Measurements from ENCODE around the gene KLHL42. TPM values are rescaled to one million over a fixed set of nuclear protein-coding genes. Genes with fewer than 3 reads are reported as not detected.
"Not testable (repeated sequence)": the region's sequence is repeated elsewhere in the genome, so short reads cannot be mapped to it uniquely, and the experiment has no call there.

KLHL42 gene
- 10.6 and 13.6 TPM in 2 replicates for total RNA-seq (2014; rRNA removed; shearing (Covaris generic); ENCODE audit: low replicate concordance)

- no peaks in the 10 kb centered on the region for H3K27me3 ChIP-seq
- no peaks in the 10 kb centered on the region for H3K9me3 ChIP-seq
- peaks cover 31% of the 10 kb centered on the region for H3K36me3 ChIP-seq
- peak within 1 kb of the TSS; percentile 76 for H3K4me3 ChIP-seq
- DNase-seq: peak; percentile 85
Observed at GRCh38 chr12:27779920-27780611, at the start of gene KLHL42, which contains the start of gene MANSC4. KLHL42 (plus strand) TSS chr12:27780233; CDS start chr12:27780331, 98 bp downstream. MANSC4 (minus strand) TSS chr12:27780236; CDS start chr12:27771276, 8,960 bp downstream.

DNA sequence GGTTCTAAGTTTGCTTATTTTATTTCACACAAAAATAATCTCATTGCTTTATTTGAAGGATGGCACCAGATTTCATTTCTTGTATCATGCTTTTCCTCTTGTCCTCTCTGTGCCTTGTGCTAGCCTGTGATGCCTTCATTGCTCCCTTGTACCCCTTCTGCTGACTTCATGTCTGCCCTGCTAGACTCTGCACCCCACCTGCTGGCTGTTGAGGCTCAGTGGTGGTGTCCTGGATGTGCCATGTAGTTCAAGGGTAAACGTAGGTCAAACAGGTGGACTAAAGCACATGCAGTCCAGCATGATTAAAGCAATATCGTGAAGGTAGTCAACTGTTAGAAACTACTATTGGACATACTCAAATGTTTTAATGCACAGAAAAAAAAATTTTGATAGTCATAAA, 47.8 kb upstream of the KLHL42 start:
- Histone ChIP-seq H3K27me3 (no peaks in the 10 kb centered on the region), H3K9me3 (no peaks in the 10 kb centered on the region), H3K4me3 (no peak overlapping the region), H3K36me3 (peaks cover 51% of the 10 kb centered on the region)
- no peak for DNase-seq

DNA sequence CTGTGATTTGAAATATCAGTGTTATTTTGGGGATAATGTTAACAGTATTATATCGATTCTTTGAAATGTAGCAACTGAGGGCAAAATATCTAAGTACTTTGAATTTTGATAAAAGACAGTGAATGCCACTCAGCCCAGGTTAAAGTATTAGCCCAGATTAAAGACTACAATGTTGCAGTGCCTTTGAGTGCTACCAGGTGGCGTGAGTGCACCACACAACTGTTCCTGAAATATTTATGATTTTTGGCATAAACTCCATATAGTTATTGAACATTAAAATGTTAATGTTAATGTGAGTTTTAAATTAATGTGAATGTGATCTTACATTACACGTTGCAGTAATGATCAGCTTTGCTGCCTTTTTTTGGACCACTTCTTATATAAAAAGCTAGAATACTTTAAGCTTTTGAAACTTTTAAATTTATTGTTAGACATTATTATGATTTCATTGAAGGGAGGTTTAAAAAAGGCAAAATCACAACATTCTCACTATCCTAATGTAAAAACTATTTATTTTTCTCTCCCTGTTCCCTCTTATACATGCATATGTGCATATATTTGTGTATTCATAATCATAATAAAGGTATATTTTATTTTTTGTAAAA, 46.9 kb upstream of the KLHL42 start:
- DNase-seq: peak; percentile 25
- Histone ChIP-seq H3K4me3 (no peak overlapping the region), H3K9me3 (no peaks in the 10 kb centered on the region), H3K27me3 (no peaks in the 10 kb centered on the region), H3K36me3 (peaks cover 53% of the 10 kb centered on the region)

GRCh38 chr12:27733791-27734190, 46.2 kb upstream of the KLHL42 start:
- Histone ChIP-seq H3K27me3 (no peaks in the 10 kb centered on the region), H3K4me3 (no peak overlapping the region), H3K36me3 (peaks cover 59% of the 10 kb centered on the region), H3K9me3 (no peaks in the 10 kb centered on the region)
- DNase-seq: no peak

- not testable (repeated sequence) for H3K9me3 ChIP-seq, H3K27me3 ChIP-seq, H3K4me3 ChIP-seq, DNase-seq
- H3K36me3 ChIP-seq: peaks cover 59% of the 10 kb centered on the region
Observed at GRCh38 chr12:27734321-27734720, 45.7 kb upstream of the KLHL42 start.

DNA sequence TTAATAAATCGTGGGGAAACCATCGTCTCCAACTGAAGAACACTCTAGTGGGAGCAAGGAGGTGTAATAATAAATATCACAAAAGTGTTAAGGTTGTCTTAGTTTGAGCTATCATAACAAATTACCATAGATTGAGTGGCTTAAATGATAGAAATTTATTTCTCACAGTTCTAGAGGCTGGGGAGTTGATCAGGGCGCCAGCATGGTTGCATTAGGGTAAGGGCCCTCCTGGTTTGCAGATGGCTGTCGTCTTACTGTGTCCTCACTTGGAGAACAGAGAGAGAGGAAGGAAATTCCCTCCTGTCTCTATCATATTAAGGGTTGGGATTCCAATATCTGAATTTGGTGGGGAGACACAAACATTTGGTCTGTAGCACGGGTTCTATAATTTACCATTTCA, 36.4 kb upstream of the KLHL42 start:
- H3K4me3 ChIP-seq: no peak overlapping the region
- H3K36me3 ChIP-seq: peaks cover 36% of the 10 kb centered on the region
- no peak for DNase-seq
- no peaks in the 10 kb centered on the region for H3K27me3 ChIP-seq
- no peaks in the 10 kb centered on the region for H3K9me3 ChIP-seq

GRCh38 chr12:27745734-27746133, 34.3 kb upstream of the KLHL42 start:
- H3K9me3 ChIP-seq, DNase-seq, H3K4me3 ChIP-seq, H3K27me3 ChIP-seq: not testable (repeated sequence)
- H3K36me3 ChIP-seq: peaks cover 37% of the 10 kb centered on the region

DNA sequence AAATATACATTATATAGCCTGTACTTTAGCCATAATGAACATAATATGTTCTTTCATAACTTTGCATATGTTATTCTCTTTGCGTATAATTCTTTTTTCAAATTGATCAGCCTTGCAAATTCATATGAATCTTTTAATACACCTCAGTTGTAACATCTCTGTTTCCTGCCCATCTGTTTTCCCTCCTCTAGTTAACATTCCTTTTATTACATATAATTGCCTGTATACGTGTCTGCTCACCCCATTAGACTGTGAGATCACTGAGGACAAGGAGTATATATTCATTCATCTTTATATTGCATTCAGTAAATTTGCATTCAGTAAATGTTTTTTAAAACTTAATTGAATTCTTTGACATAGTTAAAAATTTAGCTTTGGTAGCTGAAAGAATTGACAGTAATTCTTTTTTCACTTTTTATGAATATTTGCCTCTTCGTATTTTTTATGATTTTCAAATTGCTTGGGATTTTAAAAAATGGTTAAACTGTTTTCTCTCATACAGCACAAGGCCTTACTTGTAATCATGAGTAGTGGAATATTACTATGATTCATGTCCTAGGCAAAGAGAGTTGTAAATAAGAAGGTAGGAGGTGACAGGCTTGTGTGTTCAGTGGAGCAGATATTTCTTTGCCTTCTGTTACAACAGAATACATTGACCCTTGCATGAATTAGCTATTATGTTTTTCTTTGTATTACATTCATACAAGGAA, 32.8 kb upstream of the KLHL42 start:
- Histone ChIP-seq H3K9me3 (no peaks in the 10 kb centered on the region), H3K27me3 (no peaks in the 10 kb centered on the region), H3K4me3 (no peak overlapping the region), H3K36me3 (peaks cover 30% of the 10 kb centered on the region)
- DNase-seq: no peak

- peaks cover 38% of the 10 kb centered on the region for H3K36me3 ChIP-seq
- H3K27me3 ChIP-seq: no peaks in the 10 kb centered on the region
- DNase-seq: no peak
- no peak overlapping the region for H3K4me3 ChIP-seq
- no peaks in the 10 kb centered on the region for H3K9me3 ChIP-seq
Observed at GRCh38 chr12:27751386-27752047, 28.5 kb upstream of the KLHL42 start.

DNA sequence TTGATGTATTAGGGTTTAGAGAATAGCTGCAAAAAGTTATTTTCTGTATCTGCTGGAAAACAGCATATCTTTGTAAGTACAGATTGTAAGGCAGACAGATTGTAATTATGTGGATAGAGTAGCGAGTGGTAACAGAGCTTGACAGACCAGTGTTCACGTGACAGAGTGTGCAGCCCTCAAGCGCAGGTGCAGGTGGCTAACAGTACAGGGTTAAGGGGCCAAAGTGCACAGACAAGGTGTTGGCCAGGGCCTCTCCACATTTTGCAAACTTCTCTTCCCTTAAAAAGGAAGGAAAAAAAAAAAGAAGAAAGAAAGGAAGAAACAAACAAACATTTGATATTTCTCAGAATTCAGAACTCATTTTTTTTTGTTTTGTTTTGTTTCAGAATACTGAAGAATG, 25.2 kb upstream of the KLHL42 start:
- DNase-seq: no peak
- H3K36me3 ChIP-seq: peaks cover 30% of the 10 kb centered on the region
- no peak overlapping the region for H3K4me3 ChIP-seq
- H3K27me3 ChIP-seq: no peaks in the 10 kb centered on the region
- no peaks in the 10 kb centered on the region for H3K9me3 ChIP-seq

DNA sequence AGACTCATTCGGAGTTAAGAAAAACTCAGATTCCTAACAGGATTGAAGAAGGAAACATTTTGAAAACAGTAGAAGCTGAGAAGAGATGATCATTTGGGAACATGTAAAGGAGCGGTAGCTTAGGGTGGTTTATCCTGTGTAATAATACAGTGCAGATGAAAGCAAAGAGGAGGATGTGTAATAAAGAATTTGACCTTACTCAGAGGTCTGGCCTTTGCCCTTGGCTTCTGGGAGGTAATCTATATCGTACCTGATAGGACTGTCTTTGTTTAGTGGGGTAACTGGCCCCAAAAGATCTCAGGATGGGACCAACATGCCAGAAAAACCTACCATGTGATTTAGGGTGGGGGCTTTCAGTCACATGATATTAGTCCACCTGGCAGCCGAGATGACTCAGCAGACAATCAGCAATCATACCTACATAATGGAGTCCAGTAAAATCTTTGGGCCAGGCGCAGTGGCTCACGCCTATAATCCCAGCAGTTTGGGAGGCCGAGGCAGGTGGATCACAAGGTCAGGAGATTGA, 23.3 kb upstream of the KLHL42 start:
- DNase-seq: no peak
- Histone ChIP-seq H3K27me3 (no peaks in the 10 kb centered on the region), H3K9me3 (no peaks in the 10 kb centered on the region), H3K36me3 (peaks cover 26% of the 10 kb centered on the region), H3K4me3 (no peak overlapping the region)

- no peak overlapping the region for H3K4me3 ChIP-seq
- no peak for DNase-seq
Observed at GRCh38 chr12:27762757-27763156, 17.3 kb upstream of the KLHL42 start.

DNA sequence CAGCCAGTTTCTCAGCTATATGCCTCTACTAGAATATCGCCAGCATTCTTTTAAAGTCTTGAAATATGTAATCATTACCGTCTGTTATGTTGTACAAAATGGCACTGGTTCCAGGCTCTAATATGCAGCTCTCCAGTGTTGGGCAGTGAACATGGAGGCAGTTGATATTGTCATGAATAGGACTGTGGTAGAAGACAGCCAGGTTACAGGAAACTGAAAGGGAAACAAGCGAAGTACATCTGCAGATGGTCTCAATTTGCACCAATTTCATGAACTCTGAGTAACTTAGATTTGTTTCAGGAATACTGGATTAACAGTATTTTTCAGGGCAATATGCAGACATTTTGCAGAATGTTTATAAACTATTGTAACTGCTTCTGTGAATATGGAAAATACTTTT, 13.4 kb upstream of the KLHL42 start:
- Histone ChIP-seq H3K4me3 (no peak overlapping the region), H3K9me3 (no peaks in the 10 kb centered on the region), H3K27me3 (no peaks in the 10 kb centered on the region), H3K36me3 (0 out of 2 replicates have a peak, but pooled peaks cover under 1% of the 10 kb centered on the region)
- DNase-seq: no peak

More at GRCh38 chr12:27762757-27763156, 17.3 kb upstream of the KLHL42 start:
- Histone ChIP-seq H3K9me3 (no peaks in the 10 kb centered on the region), H3K36me3 (peaks cover 2% of the 10 kb centered on the region; the same call in 1 of the 2 replicates), H3K27me3 (no peaks in the 10 kb centered on the region)

- H3K9me3 ChIP-seq: no peaks in the 10 kb centered on the region
- DNase-seq: no peak
- H3K4me3 ChIP-seq: no peak overlapping the region
- no peaks in the 10 kb centered on the region for H3K36me3 ChIP-seq
- no peaks in the 10 kb centered on the region for H3K27me3 ChIP-seq
Observed at GRCh38 chr12:27769142-27769673, 10.8 kb upstream of the KLHL42 start.

- Histone ChIP-seq H3K9me3 (no peaks in the 10 kb centered on the region), H3K36me3 (no peaks in the 10 kb centered on the region), H3K27me3 (no peaks in the 10 kb centered on the region), H3K4me3 (no peak overlapping the region)
- no peak for DNase-seq
Observed at GRCh38 chr12:27771481-27772327, 8.3 kb upstream of the KLHL42 start.

All from MG63 (cell line).